ENCODE results near the gene ANKMY1.
"Not testable (repeated sequence)": the region's sequence is repeated elsewhere in the genome, so short reads cannot be mapped to it uniquely, and the experiment has no call there.

Gene ANKMY1

GRCh38 chr2:240503375-240503774 is 54.4 kb downstream of the ANKMY1 start:
- no peak for DNase-seq (ENCODE audit: low spot score)

GRCh38 chr2:240502430-240503121 is 55.2 kb downstream of the ANKMY1 start:
- DNase-seq (ENCODE audit: low spot score), result no peak

GRCh38 chr2:240502059-240502429 is 55.7 kb downstream of the ANKMY1 start:
- DNase-seq (ENCODE audit: low spot score), result no peak

- DNase-seq (ENCODE audit: low spot score), result no peak
Observed at GRCh38 chr2:240501531-240501991, 56.2 kb downstream of the ANKMY1 start.

- no peak for DNase-seq (ENCODE audit: low spot score)
Observed at GRCh38 chr2:240500561-240501423, 57.0 kb downstream of the ANKMY1 start.

GRCh38 chr2:240499309-240500301 is 58.2 kb downstream of the ANKMY1 start:
- no peak for DNase-seq (ENCODE audit: low spot score)

GRCh38 chr2:240498958-240499260 is 58.9 kb downstream of the ANKMY1 start:
- no peak for DNase-seq (ENCODE audit: low spot score)

GRCh38 chr2:240498171-240498957 is 59.4 kb downstream of the ANKMY1 start:
- DNase-seq (ENCODE audit: low spot score), result no peak

GRCh38 chr2:240497082-240497481 is 60.7 kb downstream of the ANKMY1 start:
- DNase-seq (ENCODE audit: low spot score), result peak; percentile 12

- not testable (repeated sequence) for DNase-seq (ENCODE audit: low spot score)
Observed at GRCh38 chr2:240494942-240495341, 62.8 kb downstream of the ANKMY1 start.

GRCh38 chr2:240494194-240494793 is 63.5 kb downstream of the ANKMY1 start:
- no peak for DNase-seq (ENCODE audit: low spot score)

GRCh38 chr2:240491483-240491882 is 66.3 kb downstream of the ANKMY1 start:
- DNase-seq (ENCODE audit: low spot score), result no peak

GRCh38 chr2:240482141-240482540 is 75.6 kb downstream of the ANKMY1 start:
- DNase-seq (ENCODE audit: low spot score), result no peak

- no peak for DNase-seq (ENCODE audit: low spot score)
Observed at GRCh38 chr2:240481720-240482119, 76.1 kb downstream of the ANKMY1 start.

GRCh38 chr2:240480834-240481623 is 76.8 kb downstream of the ANKMY1 start:
- no peak for DNase-seq (ENCODE audit: low spot score)

- DNase-seq (ENCODE audit: low spot score), result no peak
Observed at GRCh38 chr2:240479111-240479501, 78.7 kb downstream of the ANKMY1 start.

- DNase-seq (ENCODE audit: low spot score), result no peak
Observed at GRCh38 chr2:240478346-240479110, 79.3 kb downstream of the ANKMY1 start.

- no peak for DNase-seq (ENCODE audit: low spot score)
Observed at GRCh38 chr2:240477916-240478315, 79.9 kb downstream of the ANKMY1 start.

- no peak for DNase-seq (ENCODE audit: low spot score)
Observed at GRCh38 chr2:240473211-240473610, 84.6 kb downstream of the ANKMY1 start.
